HG03095 (cell line): Measurements from ENCODE around the gene SACM1L.

ENCODE experiments used
- ATAC-seq: cut with Tn5 transposase; IDR thresholded peaks from one replicate; pipeline ENCODE4 v1.9.1; 2021; ENCODE audit warnings: moderate library complexity; ENCODE audit not compliant: unreplicated experiment

SACM1L gene

GRCh38 chr3:45783667-45784066 lies 94.5 kb downstream of the SACM1L start:
- ATAC-seq = no peak

GRCh38 chr3:45785605-45786150 lies 96.5 kb downstream of the SACM1L start:
- ATAC-seq = no peak

- no peak for ATAC-seq
Observed at GRCh38 chr3:45786801-45787495, 97.8 kb downstream of the SACM1L start.

DNA sequence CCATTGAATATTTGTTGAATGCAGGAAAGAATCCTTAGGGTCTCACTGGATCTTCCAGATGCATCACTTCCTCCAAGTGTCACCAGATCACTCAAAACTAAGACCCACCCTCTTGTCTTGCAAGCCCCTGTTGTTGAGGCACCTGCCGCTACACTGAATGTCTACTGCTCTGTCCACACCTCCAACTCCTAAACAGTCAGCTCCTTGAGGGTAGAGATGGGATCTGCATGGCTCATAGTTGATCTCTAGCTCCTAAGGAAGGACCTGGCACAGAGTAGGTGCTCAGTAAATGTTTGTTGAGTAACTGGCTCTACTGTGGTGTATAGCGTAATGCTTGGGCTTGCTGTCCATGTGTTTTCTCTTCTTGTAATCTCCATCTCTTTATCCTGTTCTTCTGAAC lies 98.4 kb downstream of the SACM1L start:
- ATAC-seq = no peak

- ATAC-seq = no peak
Observed at GRCh38 chr3:45789235-45789812, 100.1 kb downstream of the SACM1L start.

DNA sequence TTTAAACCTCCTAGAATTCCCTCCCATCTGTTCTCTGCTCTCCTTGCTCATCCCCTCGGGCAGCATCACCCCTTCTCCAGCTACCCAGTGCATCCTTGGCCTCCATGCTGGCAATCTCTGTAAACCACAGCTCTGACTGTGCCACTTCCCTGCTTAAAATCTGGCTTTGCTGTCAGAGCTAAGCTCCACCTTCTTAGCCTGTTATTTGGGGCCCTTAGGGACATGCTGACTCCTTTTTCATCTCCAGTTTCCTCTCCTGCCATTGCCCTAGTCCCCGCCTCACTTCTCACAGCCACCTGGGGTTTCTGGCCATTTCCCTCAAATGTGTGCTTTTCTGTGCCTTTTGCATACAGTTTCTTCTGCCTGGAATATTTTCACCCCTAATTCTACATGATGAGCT lies 101.4 kb downstream of the SACM1L start:
- no peak for ATAC-seq

- ATAC-seq = no peak
Observed at GRCh38 chr3:45792036-45792435, 102.8 kb downstream of the SACM1L start.

GRCh38 chr3:45792516-45793172 lies 103.4 kb downstream of the SACM1L start:
- no peak for ATAC-seq

DNA sequence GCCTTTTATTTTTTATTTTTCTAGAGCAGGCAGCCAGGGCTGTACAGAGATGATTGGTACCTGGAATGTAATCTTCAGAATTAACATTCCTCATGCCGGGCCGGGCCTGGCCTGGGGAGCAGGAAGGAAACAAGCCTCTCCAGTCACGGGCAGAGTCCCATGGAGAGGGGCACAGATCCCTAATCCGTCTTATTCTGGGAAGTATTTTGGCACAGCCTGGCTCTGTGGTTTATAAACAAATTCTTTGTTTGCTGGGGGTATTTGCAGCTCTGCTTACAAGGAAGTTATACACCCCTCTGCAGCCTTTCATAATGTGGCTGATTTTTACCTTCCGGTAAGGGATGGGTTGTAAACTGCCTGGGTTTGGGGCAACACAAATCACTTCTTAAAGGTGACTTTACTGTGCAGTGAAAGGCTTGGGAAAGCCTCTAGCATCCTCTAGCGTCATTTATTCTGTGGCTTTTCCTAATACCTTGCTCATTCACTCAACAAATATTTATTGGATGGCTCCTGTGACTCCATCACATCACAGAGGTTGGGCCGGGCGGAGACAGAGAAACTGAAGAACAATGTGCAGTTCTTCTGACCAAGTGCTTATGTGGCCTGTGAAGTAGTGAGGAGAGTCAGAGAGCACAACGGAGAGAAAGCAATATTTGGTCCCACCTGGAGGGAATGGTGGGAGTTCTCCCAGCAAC lies 104.4 kb downstream of the SACM1L start:
- ATAC-seq = no peak

GRCh38 chr3:45794177-45794560 lies 105.0 kb downstream of the SACM1L start:
- no peak for ATAC-seq

DNA sequence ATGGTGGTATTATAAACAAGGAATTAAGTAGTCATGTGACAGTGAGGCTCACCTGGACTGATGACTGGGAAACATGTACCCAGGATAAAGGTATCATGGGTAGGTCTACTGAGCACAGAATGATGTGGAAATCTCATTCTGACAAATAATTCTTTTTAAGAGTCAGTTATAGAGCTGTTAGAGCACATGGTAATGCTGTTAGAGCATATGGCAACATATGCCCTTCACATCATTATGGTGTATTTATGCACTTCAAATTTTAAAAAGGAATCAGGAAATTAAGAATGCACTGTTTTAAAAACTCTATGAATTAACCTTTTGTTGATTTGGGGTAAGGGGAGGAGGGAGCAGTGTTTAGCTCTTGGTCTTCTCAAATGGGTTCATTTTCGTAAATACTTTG lies 105.5 kb downstream of the SACM1L start:
- no peak for ATAC-seq
